Upper lobe of left lung (tissue), 6 donors: ENCODE measurements around the gene UBE2E1. TPM values are rescaled to one million over a fixed set of nuclear protein-coding genes. Genes with fewer than 3 reads are reported as not detected.
"Not testable (repeated sequence)": the region's sequence is repeated elsewhere in the genome, so short reads cannot be mapped to it uniquely, and the experiment has no call there.

Experiments used
- ATAC-seq, 2 donors: fragments of 200-7000 bp; cut with Tn5 transposase; one replicate each; pipeline ENCODE4 v1.9.1; 2022; ENCODE audit warnings: mild to moderate bottlenecking in 2 of 2, moderate library complexity in 2 of 2; ENCODE audit not compliant: low FRiP score in 2 of 2
- DNase-seq, 2 donors: peaks; one replicate each; pipeline ENCODE4 v3.0.0-alpha.2; 2019 to 2020
- H3K27ac ChIP-seq, 4 donors: fragments of 200-600 bp; sonication (generic); one replicate each; pipeline ENCODE4 v1.5.1; 2016 to 2019
- H3K27me3 ChIP-seq, 4 donors: fragments of 200-600 bp; sonication (generic); one replicate each; pipeline ENCODE4 v1.5.1; 2017 to 2019
- H3K36me3 ChIP-seq, 4 donors: fragments of 200-600 bp; sonication (generic); one replicate each; pipeline ENCODE4 v1.5.1; 2016 to 2019
- H3K4me1 ChIP-seq, 4 donors: fragments of 200-600 bp; sonication (generic); one replicate each; pipeline ENCODE4 v1.5.1; 2018 to 2019
- H3K4me3 ChIP-seq, 4 donors: fragments of 200-600 bp; sonication (generic); one replicate each; pipeline ENCODE4 v1.5.1; 2017 to 2019; ENCODE audit warnings: mild to moderate bottlenecking in 2 of 4, moderate library complexity in 1 of 4
- H3K9me3 ChIP-seq, 4 donors: fragments of 200-600 bp; sonication (generic); one replicate each; pipeline ENCODE4 v1.5.1; 2018 to 2019
- EP300 ChIP-seq, 4 donors: sonication (generic); formaldehyde crosslinking; IDR thresholded peaks; one replicate each; pipeline ENCODE4 v1.5.1; 2017; ENCODE audit warnings: antibody characterized with exemption in 4 of 4, control low read depth in 2 of 4
- POLR2A ChIP-seq, 4 donors: fragments of 450-650 bp; IDR thresholded peaks; one replicate each; pipeline ENCODE4 v1.5.1; 2016 to 2017; ENCODE audit warnings: antibody characterized with exemption in 4 of 4, mild to moderate bottlenecking in 2 of 4
- POLR2AphosphoS5 ChIP-seq, 2 donors: sonication (generic); formaldehyde crosslinking; IDR thresholded peaks; one replicate each; pipeline ENCODE4 v1.5.1; 2017; ENCODE audit warnings: antibody characterized with exemption in 2 of 2
- WGBS, 2 donors: methylation state at CpG; one replicate each; pipeline ENCODE4 v1.1.5; 2017 to 2018; 5-methylcytosine and 5-hydroxymethylcytosine counted together
- total RNA-seq, 6 donors: library from RNA; depleted of rRNA in 4 of 6; stranded (reverse); fragments of >200 nt in 4 of 6; gene quantifications; one replicate each; pipeline versions ENCODE4 v1.1.0 to v1.2.1, GENCODE V29; 2016 to 2021
- TF ChIP-seq, protein P1 (sequence below), 6 experiments: fragments of 450-650 bp in 4 of 6; fragments of 200-600 bp in 2 of 6; sonication (generic) in 2 of 6; IDR thresholded peaks; one replicate each; pipeline ENCODE4 v1.5.1; 2016 to 2019; ENCODE audit warnings: antibody characterized with exemption in 6 of 6
- donor health status: DM: no; HTN: no; CAD: no; lungs with moderate emphysema.
- donor health status: DM: no; HTN: yes; CAD: no; lungs with severe emphysema.

Gene UBE2E1
- total RNA-seq, 6 donors from 2014 or later, result 44.8 to 108 (median 80.5) TPM

DNA sequence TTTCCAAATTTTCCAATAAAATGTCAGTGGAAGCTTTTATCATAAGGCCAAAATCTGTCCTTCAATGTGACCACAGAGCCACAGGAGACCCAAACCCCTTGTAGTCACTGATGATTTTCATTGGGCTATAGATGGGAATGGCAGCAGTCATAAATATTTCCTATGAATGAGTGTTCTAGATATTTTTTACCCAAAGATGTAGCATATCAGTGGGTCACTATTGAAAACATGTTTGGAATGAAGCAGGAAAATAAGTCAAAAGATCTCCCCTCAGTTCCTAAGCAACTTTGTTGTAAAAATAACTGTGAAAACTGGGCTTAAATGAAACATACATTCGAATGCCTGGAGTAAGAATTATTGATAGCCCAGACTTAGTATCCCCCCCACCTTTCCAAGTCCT is 62.1 kb downstream of the UBE2E1 start:
- ATAC-seq, result no peak
- TF ChIP-seq, protein P1, sequence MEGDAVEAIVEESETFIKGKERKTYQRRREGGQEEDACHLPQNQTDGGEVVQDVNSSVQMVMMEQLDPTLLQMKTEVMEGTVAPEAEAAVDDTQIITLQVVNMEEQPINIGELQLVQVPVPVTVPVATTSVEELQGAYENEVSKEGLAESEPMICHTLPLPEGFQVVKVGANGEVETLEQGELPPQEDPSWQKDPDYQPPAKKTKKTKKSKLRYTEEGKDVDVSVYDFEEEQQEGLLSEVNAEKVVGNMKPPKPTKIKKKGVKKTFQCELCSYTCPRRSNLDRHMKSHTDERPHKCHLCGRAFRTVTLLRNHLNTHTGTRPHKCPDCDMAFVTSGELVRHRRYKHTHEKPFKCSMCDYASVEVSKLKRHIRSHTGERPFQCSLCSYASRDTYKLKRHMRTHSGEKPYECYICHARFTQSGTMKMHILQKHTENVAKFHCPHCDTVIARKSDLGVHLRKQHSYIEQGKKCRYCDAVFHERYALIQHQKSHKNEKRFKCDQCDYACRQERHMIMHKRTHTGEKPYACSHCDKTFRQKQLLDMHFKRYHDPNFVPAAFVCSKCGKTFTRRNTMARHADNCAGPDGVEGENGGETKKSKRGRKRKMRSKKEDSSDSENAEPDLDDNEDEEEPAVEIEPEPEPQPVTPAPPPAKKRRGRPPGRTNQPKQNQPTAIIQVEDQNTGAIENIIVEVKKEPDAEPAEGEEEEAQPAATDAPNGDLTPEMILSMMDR (IDR thresholded peaks at IDR 0.05), result no peak
- TF ChIP-seq POLR2A (IDR thresholded peaks at IDR 0.05), result no peak
- no peak for TF ChIP-seq EP300 (IDR thresholded peaks at IDR 0.05)
- TF ChIP-seq POLR2AphosphoS5 (IDR thresholded peaks at IDR 0.05), result no peak
- 76 to 97% methylated on average over 1 of the region's 1 CpG for WGBS, 2 donors

DNA sequence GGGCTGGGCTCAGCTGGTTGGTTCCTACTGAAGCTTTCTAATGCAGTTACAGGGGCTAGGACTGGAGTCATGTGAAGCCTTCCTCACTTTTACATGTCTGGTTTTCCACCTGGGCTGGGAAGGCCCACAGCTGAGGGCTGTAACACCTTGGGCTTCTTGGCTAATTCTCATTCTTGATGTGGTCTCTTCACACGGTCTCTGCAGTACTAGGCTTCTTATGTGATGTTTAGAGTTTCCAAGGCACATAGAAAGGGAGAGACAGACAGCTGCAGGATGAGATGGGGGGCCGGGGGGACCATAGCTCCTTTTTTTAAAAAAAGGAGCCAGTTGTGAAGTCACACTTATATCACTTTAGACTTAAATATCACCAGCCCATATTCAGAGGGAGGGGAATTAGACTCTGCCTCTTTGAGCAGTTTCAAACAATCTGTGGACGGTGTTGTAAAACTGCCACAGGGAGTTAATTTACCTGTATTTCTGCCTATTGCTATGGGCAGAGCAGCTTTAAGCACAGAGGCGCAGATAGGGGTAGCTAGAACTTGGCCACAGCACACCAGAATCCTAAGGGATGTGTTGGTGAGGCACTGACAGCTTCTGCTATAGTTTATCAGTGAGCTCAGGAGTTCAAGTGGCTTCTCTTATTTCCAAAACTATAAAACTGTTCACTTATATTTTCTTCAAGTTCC is 64.4 kb downstream of the UBE2E1 start:
- H3K4me1 ChIP-seq, result peaks cover 19 to 36% (median 29%) of the 10 kb centered on the region in 4 donors
- TF ChIP-seq POLR2AphosphoS5 (IDR thresholded peaks at IDR 0.05), result no peak
- TF ChIP-seq, protein P1 (IDR thresholded peaks at IDR 0.05), result no peak
- no peak for TF ChIP-seq EP300 (IDR thresholded peaks at IDR 0.05)
- WGBS, 2 donors, result 88 to 95% methylated on average over 4 of the region's 4 CpGs
- H3K27ac ChIP-seq, result no peak overlapping the region
- H3K36me3 ChIP-seq, result no peaks in the 10 kb centered on the region
- no peak for DNase-seq
- H3K27me3 ChIP-seq, result no peaks in the 10 kb centered on the region
- no peak for ATAC-seq
- H3K4me3 ChIP-seq, result no peak overlapping the region
- no peaks in the 10 kb centered on the region for H3K9me3 ChIP-seq

More for the DNA sequence above, 62.1 kb downstream of the UBE2E1 start:
- Histone ChIP-seq H3K36me3 (no peaks in the 10 kb centered on the region), H3K9me3 (no peaks in the 10 kb centered on the region), H3K4me1 (peaks cover 18 to 33% (median 26%) of the 10 kb centered on the region in 4 donors), H3K27me3 (no peaks in the 10 kb centered on the region), H3K4me3 (no peak overlapping the region), H3K27ac (no peak overlapping the region)
- DNase-seq, result no peak

DNA sequence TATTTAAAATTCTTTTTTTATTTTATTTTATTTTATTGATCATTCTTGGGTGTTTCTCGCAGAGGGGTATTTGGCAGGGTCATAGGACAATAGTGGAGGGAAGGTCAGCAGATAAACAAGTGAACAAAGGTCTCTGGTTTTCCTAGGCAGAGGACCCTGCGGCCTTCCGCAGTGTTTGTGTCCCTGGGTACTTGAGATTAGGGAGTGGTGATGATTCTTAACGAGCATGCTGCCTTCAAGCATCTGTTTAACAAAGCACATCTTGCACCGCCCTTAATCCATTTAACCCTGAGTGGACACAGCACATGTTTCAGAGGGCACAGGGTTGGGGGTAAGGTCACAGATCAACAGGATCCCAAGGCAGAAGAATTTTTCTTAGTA is 64.9 kb downstream of the UBE2E1 start:
- WGBS, 2 donors, result 73 to 89% methylated on average over 1 to 3 of the region's 5 CpGs
- ATAC-seq, result not testable (repeated sequence)
- peaks cover 14 to 35% (median 23%) of the 10 kb centered on the region in 4 donors for H3K4me1 ChIP-seq

DNA sequence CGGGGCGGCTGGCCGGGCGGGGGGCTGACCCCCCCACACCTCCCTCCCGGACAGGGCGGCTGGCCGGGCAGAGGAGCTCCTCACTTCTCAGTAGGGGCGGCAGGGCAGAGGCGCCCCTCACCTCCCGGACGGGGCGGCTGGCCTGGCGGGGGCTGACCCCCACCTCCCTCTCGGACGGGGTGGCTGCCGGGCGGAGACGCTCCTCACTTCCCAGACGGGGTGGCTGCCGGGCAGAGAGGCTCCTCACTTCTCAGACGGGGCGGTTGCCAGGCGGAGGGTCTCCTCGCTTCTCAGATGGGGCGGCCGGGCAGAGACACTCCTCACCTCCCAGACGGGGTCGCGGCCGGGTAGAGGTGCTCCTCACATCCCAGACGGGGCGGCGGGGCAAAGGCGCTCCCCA is 65.6 kb downstream of the UBE2E1 start:
- H3K27ac ChIP-seq, H3K27me3 ChIP-seq, H3K36me3 ChIP-seq, H3K4me3 ChIP-seq, H3K9me3 ChIP-seq, ATAC-seq: not testable (repeated sequence)
- H3K4me1 ChIP-seq, result peaks cover 8 to 28% (median 17%) of the 10 kb centered on the region in 4 donors
- peak in 1 of 2 donors; percentile 60 for DNase-seq
- 97% methylated on average over 11 of the region's 34 CpGs; no CpG with 5 or more reads in 1 of the 2 donors for WGBS, 2 donors

More for the DNA sequence above, 64.9 kb downstream of the UBE2E1 start:
- DNase-seq, H3K4me3 ChIP-seq, H3K36me3 ChIP-seq, H3K27ac ChIP-seq, H3K9me3 ChIP-seq, H3K27me3 ChIP-seq: not testable (repeated sequence)

DNA sequence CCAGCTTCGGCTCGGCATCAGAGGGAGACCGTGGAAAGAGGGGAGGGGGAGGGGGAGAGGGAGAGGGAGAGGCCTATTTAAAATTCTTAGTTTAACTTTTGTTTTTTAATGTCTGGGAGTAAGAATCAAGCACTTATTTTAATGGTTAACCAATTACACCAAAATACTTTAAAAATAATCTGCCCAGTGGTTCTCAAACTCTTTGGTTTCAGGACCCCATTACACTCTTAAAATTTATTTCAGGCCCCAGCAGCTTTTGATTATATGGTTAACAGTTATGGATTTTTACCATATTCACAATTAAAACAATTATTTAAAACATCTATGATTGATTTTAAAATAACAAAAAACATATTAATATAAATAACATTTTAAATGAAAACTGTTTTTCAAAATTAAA is 66.6 kb downstream of the UBE2E1 start:
- Histone ChIP-seq H3K36me3 (no peaks in the 10 kb centered on the region), H3K4me1 (peaks cover 12 to 30% (median 19%) of the 10 kb centered on the region in 4 donors), H3K27ac (no peak overlapping the region), H3K27me3 (no peaks in the 10 kb centered on the region), H3K9me3 (no peaks in the 10 kb centered on the region), H3K4me3 (no peak overlapping the region)
- 93 to 100% methylated on average over 3 of the region's 3 CpGs for WGBS, 2 donors
- DNase-seq, result no peak
- no peak for ATAC-seq
- TF ChIP-seq POLR2AphosphoS5 (IDR thresholded peaks at IDR 0.05), result no peak
- TF ChIP-seq, protein P1 (IDR thresholded peaks at IDR 0.05), result no peak
- no peak for TF ChIP-seq EP300 (IDR thresholded peaks at IDR 0.05)
- TF ChIP-seq POLR2A (IDR thresholded peaks at IDR 0.05), result no peak

DNA sequence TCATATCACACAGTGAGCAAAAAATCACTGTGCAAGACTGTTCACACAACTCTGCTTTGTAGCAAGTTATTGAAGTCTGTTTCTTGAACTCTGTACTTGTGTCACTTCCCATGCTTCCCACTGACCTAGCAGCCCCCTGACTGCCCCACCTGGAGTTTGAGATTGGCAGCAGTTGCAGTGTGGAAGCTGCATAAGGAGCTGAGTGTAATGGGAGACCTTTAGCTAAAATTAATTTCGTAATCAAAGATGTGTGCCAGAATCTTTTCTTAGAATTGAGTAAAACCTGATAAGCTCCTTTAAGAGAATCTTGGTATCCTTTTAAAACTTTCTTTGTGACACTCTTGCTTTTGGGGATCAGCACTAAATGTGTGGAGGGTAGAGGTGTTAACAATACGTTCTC is 68.2 kb downstream of the UBE2E1 start:
- no peak for ATAC-seq
- DNase-seq, result no peak

More for the DNA sequence above, 68.2 kb downstream of the UBE2E1 start:
- Histone ChIP-seq H3K4me3 (no peak overlapping the region), H3K9me3 (no peaks in the 10 kb centered on the region), H3K4me1 (peaks cover 12 to 27% (median 20%) of the 10 kb centered on the region in 4 donors), H3K27me3 (no peaks in the 10 kb centered on the region), H3K36me3 (no peaks in the 10 kb centered on the region), H3K27ac (no peak overlapping the region)
- WGBS, 2 donors, result 76 to 77% methylated on average over 2 of the region's 2 CpGs
- TF ChIP-seq, protein P1 (IDR thresholded peaks at IDR 0.05), result no peak
- no peak for TF ChIP-seq EP300 (IDR thresholded peaks at IDR 0.05)
